IMR-90 (cell line): ENCODE results near the gene MTMR11. TPM values are rescaled to one million over a fixed set of nuclear protein-coding genes. Genes with fewer than 3 reads are reported as not detected.
A peak's percentile ranks its signal among the peaks of the same experiment; 100 is the strongest.

Experiments used
- ATAC-seq: fragments of 200-7000 bp; cut with Tn5 transposase; 2 replicates; pipeline ENCODE4 v1.9.1; 2020; ENCODE audit warnings: low read depth, mild to moderate bottlenecking, moderate library complexity
- BruUV-seq: library from RNA; stranded (reverse); fragments of 400-500 nt; replicated peaks from 2 replicates; lab custom pipeline; 2021; lab: Mats Ljungman, UMichigan
- CTCF ChIA-PET: fragments of 300-600 bp; formaldehyde crosslinking; extraction: SDS; loops from one replicate; lab custom pipeline; 2021; ENCODE audit warnings: antibody characterized with exemption; lab: Yijun Ruan, JAX
- POLR2A ChIA-PET: fragments of 300-600 bp; sonication (Branson Sonifier 250); formaldehyde crosslinking; loops from one replicate; lab custom pipeline; 2022; ENCODE audit warnings: antibody characterized with exemption; ENCODE audit not compliant: unreplicated experiment; lab: Charles Lee
- DNase-seq: peaks from one replicate; pipeline ENCODE4 v3.0.0; 2013
- H2AFZ ChIP-seq: replicated peaks from 2 replicates; pipeline ENCODE3; 2013; ENCODE audit warnings: low read length, mild to moderate bottlenecking; ENCODE audit not compliant: poor library complexity
- H2AK5ac ChIP-seq: 2 replicates; pipeline ENCODE4 v1.6.1; 2013; ENCODE audit warnings: low read depth, low read length, inconsistent platforms
- H2AK9ac ChIP-seq: replicated peaks from 2 replicates; pipeline ENCODE3; 2013; ENCODE audit warnings: mild to moderate bottlenecking, low read depth, low read length, moderate library complexity; ENCODE audit not compliant: poor library complexity
- H2BK120ac ChIP-seq: 2 replicates; pipeline ENCODE4 v1.6.1; 2013; ENCODE audit warnings: low read depth, low read length, inconsistent platforms
- H2BK15ac ChIP-seq: 3 replicates; pipeline ENCODE4 v1.6.1; 2013; ENCODE audit warnings: low read depth, low read length, inconsistent platforms
- H2BK20ac ChIP-seq: 2 replicates; pipeline ENCODE4 v1.6.1; 2013; ENCODE audit warnings: low read depth, mild to moderate bottlenecking, inconsistent platforms, low read length, moderate library complexity
- H2BK5ac ChIP-seq: 2 replicates; pipeline ENCODE4 v1.6.1; 2013; ENCODE audit warnings: mild to moderate bottlenecking, low read depth, low read length, inconsistent platforms; ENCODE audit not compliant: poor library complexity, severe bottlenecking
- H3K14ac ChIP-seq: replicated peaks from 2 replicates; pipeline ENCODE4 v1.6.1; 2013; ENCODE audit warnings: low read depth, low read length, inconsistent platforms
- H3K18ac ChIP-seq: 2 replicates; pipeline ENCODE4 v1.6.1; 2013; ENCODE audit warnings: low read depth, low read length, control low read depth
- H3K23ac ChIP-seq: 2 replicates; pipeline ENCODE4 v1.6.1; 2013; ENCODE audit warnings: low read depth, low read length, inconsistent platforms
- H3K27ac ChIP-seq: 2 replicates; pipeline ENCODE4 v1.5.1; 2013; ENCODE audit warnings: mild to moderate bottlenecking, control low read depth, low read length; ENCODE audit not compliant: insufficient read depth
- H3K27me3 ChIP-seq: 2 replicates; pipeline ENCODE4 v1.6.1; 2013; ENCODE audit warnings: low read length; ENCODE audit not compliant: control insufficient read depth, insufficient read depth
- H3K36me3 ChIP-seq: 2 replicates; pipeline ENCODE4 v1.6.1; 2013; ENCODE audit warnings: low read length, mixed read lengths; ENCODE audit not compliant: control insufficient read depth, insufficient read depth
- H3K4ac ChIP-seq: 2 replicates; pipeline ENCODE4 v1.6.1; 2013; ENCODE audit warnings: low read depth, low read length, inconsistent platforms
- H3K4me1 ChIP-seq: 2 replicates; pipeline ENCODE4 v1.6.1; 2013; ENCODE audit warnings: low read length, mixed read lengths; ENCODE audit not compliant: control insufficient read depth, insufficient read depth
- H3K4me2 ChIP-seq: 2 replicates; pipeline ENCODE4 v1.6.1; 2013; ENCODE audit warnings: low read depth, mild to moderate bottlenecking, control low read depth, low read length, moderate library complexity
- H3K4me3 ChIP-seq: 2 replicates; pipeline ENCODE4 v1.5.1; 2013; ENCODE audit warnings: low read depth, mild to moderate bottlenecking, control low read depth, low read length, moderate library complexity; ENCODE audit not compliant: insufficient read depth
- H3K56ac ChIP-seq: 2 replicates; pipeline ENCODE4 v1.6.1; 2013; ENCODE audit warnings: low read length, inconsistent platforms; ENCODE audit not compliant: insufficient read depth; ENCODE audit errors: extremely low read depth
- H3K79me1 ChIP-seq, 2 experiments: 2 replicates each; pipeline ENCODE4 v1.6.1; 2013; ENCODE audit warnings: low read length in 2 of 2, inconsistent platforms in 1 of 2, low read depth in 1 of 2
- H3K9ac ChIP-seq: 2 replicates; pipeline ENCODE4 v1.6.1; 2013; ENCODE audit warnings: low read depth, low read length, control low read depth
- H3K9me1 ChIP-seq: 2 replicates; pipeline ENCODE4 v1.6.1; 2013; ENCODE audit warnings: low read length, inconsistent platforms; ENCODE audit not compliant: insufficient read depth
- H3K9me3 ChIP-seq: 2 replicates; pipeline ENCODE4 v1.6.1; 2013; ENCODE audit warnings: low read length; ENCODE audit not compliant: control insufficient read depth, insufficient read depth
- H4K20me1 ChIP-seq: 2 replicates; pipeline ENCODE4 v1.6.1; 2013; ENCODE audit warnings: low read length, inconsistent platforms; ENCODE audit not compliant: insufficient read depth
- H4K5ac ChIP-seq: 2 replicates; pipeline ENCODE4 v1.6.1; 2013; ENCODE audit warnings: mild to moderate bottlenecking, low read depth, low read length, control low read depth
- H4K8ac ChIP-seq, 2 experiments: 2 replicates each; pipeline ENCODE4 v1.6.1; 2013; ENCODE audit warnings: low read depth in 2 of 2, low read length in 2 of 2, control low read depth in 1 of 2, inconsistent platforms in 1 of 2
- H4K91ac ChIP-seq: 2 replicates; pipeline ENCODE4 v1.6.1; 2013; ENCODE audit warnings: low read depth, low read length, inconsistent platforms; ENCODE audit not compliant: insufficient read depth
- BHLHE40 ChIP-seq: fragments of 150-350 bp; IDR thresholded peaks from 2 replicates; pipeline ENCODE4 v1.6.1; 2016; ENCODE audit warnings: mild to moderate bottlenecking, low read depth, low read length
- CEBPB ChIP-seq: IDR thresholded peaks from 2 replicates; pipeline ENCODE4 v1.6.1; 2012; ENCODE audit warnings: low read depth, low read length, improper control_type of control experiment
- CHD1 ChIP-seq: IDR thresholded peaks from 2 replicates; pipeline ENCODE4 v1.6.1; 2012; ENCODE audit warnings: low read depth, low read length, improper control_type of control experiment
- ELK1 ChIP-seq: fragments of 150-350 bp; IDR thresholded peaks from 2 replicates; pipeline ENCODE4 v1.6.1; 2016; ENCODE audit warnings: low read depth, mild to moderate bottlenecking, low read length, moderate library complexity, borderline replicate concordance
- FOS ChIP-seq: fragments of 150-350 bp; IDR thresholded peaks from 2 replicates; pipeline ENCODE4 v1.6.1; 2016; ENCODE audit warnings: low read depth, low read length
- MAFK ChIP-seq: IDR thresholded peaks from 2 replicates; pipeline ENCODE4 v1.6.1; 2012; ENCODE audit warnings: low read depth, low read length, improper control_type of control experiment
- MAZ ChIP-seq: IDR thresholded peaks from 2 replicates; pipeline ENCODE4 v1.6.1; 2012; ENCODE audit warnings: low read depth, mild to moderate bottlenecking, low read length, improper control_type of control experiment, moderate library complexity, borderline replicate concordance
- MXI1 ChIP-seq: IDR thresholded peaks from 2 replicates; pipeline ENCODE4 v1.6.1; 2012; ENCODE audit warnings: low read depth, mild to moderate bottlenecking, low read length, moderate library complexity, borderline replicate concordance
- NFE2L2 ChIP-seq: fragments of 150-350 bp; IDR thresholded peaks from 2 replicates; pipeline ENCODE4 v1.6.1; 2016; ENCODE audit warnings: low read depth, mild to moderate bottlenecking, low read length
- POLR2A ChIP-seq: IDR thresholded peaks from 2 replicates; pipeline ENCODE4 v1.6.1; 2012; ENCODE audit warnings: mild to moderate bottlenecking, low read depth, low read length
- RAD21 ChIP-seq: IDR thresholded peaks from 2 replicates; pipeline ENCODE4 v1.6.1; 2012; ENCODE audit warnings: low read length, improper control_type of control experiment
- RCOR1 ChIP-seq: IDR thresholded peaks from 2 replicates; pipeline ENCODE4 v1.6.1; 2012; ENCODE audit warnings: mild to moderate bottlenecking, low read length, improper control_type of control experiment; ENCODE audit not compliant: insufficient replicate concordance
- RFX5 ChIP-seq: IDR thresholded peaks from 2 replicates; pipeline ENCODE4 v1.8.0; 2012; ENCODE audit warnings: low read depth, mild to moderate bottlenecking, low read length, moderate library complexity
- SMC3 ChIP-seq: fragments of 150-350 bp; IDR thresholded peaks from 2 replicates; pipeline ENCODE4 v1.6.1; 2016; ENCODE audit warnings: low read depth, mild to moderate bottlenecking, antibody characterized with exemption, low read length, moderate library complexity
- WGBS, 2 experiments: methylation state at CpG; one replicate each; pipeline versions ENCODE4 v1.1.5 to v1.1.7; 2013; ENCODE audit warnings: missing lambda C conversion rate in 2 of 2; ENCODE audit not compliant: insufficient read length in 1 of 2; ENCODE audit errors: extremely low coverage in 2 of 2; 5-methylcytosine and 5-hydroxymethylcytosine counted together
- dilution Hi-C: fragments of 300-500 bp; cut with HindIII; formaldehyde crosslinking; loops from one replicate; pipeline ENCODE4 v1.14.3; 2018; ENCODE audit warnings: low sequenced_read_pairs; ENCODE audit not compliant: unreplicated experiment
- in situ Hi-C: fragments of 300-500 bp; cut with MboI; formaldehyde crosslinking; loops from 3 replicates; pipeline ENCODE4 v1.14.3; 2019; ENCODE audit warnings: low sequenced_read_pairs, inconsistent platforms, mixed read lengths
- intact Hi-C: fragments of 100-400 bp; cut with micrococcal nuclease; formaldehyde crosslinking; loops from 2 replicates; pipeline ENCODE4 v1.10.0; 2022
- polyA plus RNA-seq, 3 experiments: library from polyadenylated mRNA; depleted of rRNA; stranded (reverse); fragments of >200 nt; gene quantifications; 2 replicates each; pipeline ENCODE4 v1.2.3, GENCODE V29; 2012; ENCODE audit warnings: low replicate concordance in 1 of 3
- total RNA-seq: library from RNA; depleted of rRNA; stranded (reverse); fragments of >200 nt; gene quantifications from 2 replicates; pipeline ENCODE4 v1.2.3, GENCODE V29; 2012
- TF ChIP-seq, protein P1 (sequence below): conservative IDR thresholded peaks from 2 replicates; pipeline ENCODE4 v1.5.1; 2012; ENCODE audit warnings: mild to moderate bottlenecking, low read depth, low read length, improper control_type of control experiment
- TF ChIP-seq, protein P2 (sequence below): fragments of 150-350 bp; IDR thresholded peaks from 2 replicates; pipeline ENCODE4 v1.6.1; 2017; ENCODE audit warnings: mild to moderate bottlenecking, antibody characterized with exemption, low read length, low read depth

The MTMR11 gene
- total and polyA plus RNA-seq, 2 of the 4 experiments (the other 2 are of a cell fraction) = 2.0 to 14.6 TPM

DNA sequence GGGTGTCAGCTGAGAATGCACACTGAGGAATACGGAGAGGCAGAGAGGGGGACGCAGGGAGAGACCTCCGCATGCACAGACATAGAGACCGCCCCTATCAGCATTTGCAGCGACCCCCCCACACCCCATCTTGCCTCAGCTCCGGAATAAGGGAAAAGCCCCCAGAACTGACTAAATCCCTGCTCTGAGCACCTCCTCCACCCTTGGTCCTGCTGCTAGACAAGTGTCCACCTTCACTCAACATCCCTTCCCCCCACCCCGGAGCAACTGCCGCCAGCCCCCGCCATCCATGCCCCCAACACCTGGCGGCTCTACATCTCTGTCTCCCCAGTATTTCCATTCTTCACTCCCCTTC lies 19.8 kb downstream of the MTMR11 start:
- H2AFZ ChIP-seq = peak overlapping the region; percentile 99
- 0 out of 2 replicates have a peak overlapping the region, but pooled peaks have one; percentile 45 for H3K14ac ChIP-seq
- intact Hi-C loops = no loop called here
- H3K36me3 ChIP-seq = peaks cover 10% of the 10 kb centered on the region
- peaks cover 19% of the 10 kb centered on the region for H3K9me1 ChIP-seq
- H3K9ac ChIP-seq = peak overlapping the region; percentile 92; the same call in 1 of the 2 replicates
- dilution Hi-C loops = no loop called here
- H3K4ac ChIP-seq = peak overlapping the region; percentile 82; the same call in 1 of the 2 replicates
- ChIA-PET POLR2A (interaction anchor here (0.6 kb wide), 1 partner anchor 8 kb away, joined by 5 read pairs; no protein-coding TSS in a partner anchor), CTCF (no interaction called here)
- in situ Hi-C loops = no loop called here
- H2BK20ac ChIP-seq = no peak overlapping the region
- H3K27me3 ChIP-seq = no peaks in the 10 kb centered on the region
- H3K79me1 ChIP-seq = peaks cover 5 to 30% of the 10 kb centered on the region in 2 experiments; a peak in 3 of 4 replicates
- H3K9me3 ChIP-seq = no peaks in the 10 kb centered on the region
- ATAC-seq (no peak), DNase-seq (no peak)
- H4K20me1 ChIP-seq = no peaks in the 10 kb centered on the region
- peak overlapping the region; percentile 97 for H2AK9ac ChIP-seq
- peak overlapping the region in 1 of 2 experiments; percentile 25; a peak in 1 of 4 replicates for H4K8ac ChIP-seq
- H2AK5ac ChIP-seq = peak overlapping the region; percentile 95
- no peak overlapping the region for H3K27ac ChIP-seq
- no peak for TF ChIP-seq MAZ
- TF ChIP-seq NFE2L2 = no peak
- TF ChIP-seq POLR2A = no peak
- TF ChIP-seq RCOR1 = no peak
- no peak for TF ChIP-seq MXI1
- TF ChIP-seq SMC3 = no peak
- no peak for TF ChIP-seq CHD1
- TF ChIP-seq RFX5 = no peak
- no peak for TF ChIP-seq MAFK
- no peak for TF ChIP-seq BHLHE40
- no peak for TF ChIP-seq FOS
- TF ChIP-seq, protein P1, sequence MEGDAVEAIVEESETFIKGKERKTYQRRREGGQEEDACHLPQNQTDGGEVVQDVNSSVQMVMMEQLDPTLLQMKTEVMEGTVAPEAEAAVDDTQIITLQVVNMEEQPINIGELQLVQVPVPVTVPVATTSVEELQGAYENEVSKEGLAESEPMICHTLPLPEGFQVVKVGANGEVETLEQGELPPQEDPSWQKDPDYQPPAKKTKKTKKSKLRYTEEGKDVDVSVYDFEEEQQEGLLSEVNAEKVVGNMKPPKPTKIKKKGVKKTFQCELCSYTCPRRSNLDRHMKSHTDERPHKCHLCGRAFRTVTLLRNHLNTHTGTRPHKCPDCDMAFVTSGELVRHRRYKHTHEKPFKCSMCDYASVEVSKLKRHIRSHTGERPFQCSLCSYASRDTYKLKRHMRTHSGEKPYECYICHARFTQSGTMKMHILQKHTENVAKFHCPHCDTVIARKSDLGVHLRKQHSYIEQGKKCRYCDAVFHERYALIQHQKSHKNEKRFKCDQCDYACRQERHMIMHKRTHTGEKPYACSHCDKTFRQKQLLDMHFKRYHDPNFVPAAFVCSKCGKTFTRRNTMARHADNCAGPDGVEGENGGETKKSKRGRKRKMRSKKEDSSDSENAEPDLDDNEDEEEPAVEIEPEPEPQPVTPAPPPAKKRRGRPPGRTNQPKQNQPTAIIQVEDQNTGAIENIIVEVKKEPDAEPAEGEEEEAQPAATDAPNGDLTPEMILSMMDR = no peak
- no peak for TF ChIP-seq CEBPB
- TF ChIP-seq RAD21 = no peak
- TF ChIP-seq, protein P2, sequence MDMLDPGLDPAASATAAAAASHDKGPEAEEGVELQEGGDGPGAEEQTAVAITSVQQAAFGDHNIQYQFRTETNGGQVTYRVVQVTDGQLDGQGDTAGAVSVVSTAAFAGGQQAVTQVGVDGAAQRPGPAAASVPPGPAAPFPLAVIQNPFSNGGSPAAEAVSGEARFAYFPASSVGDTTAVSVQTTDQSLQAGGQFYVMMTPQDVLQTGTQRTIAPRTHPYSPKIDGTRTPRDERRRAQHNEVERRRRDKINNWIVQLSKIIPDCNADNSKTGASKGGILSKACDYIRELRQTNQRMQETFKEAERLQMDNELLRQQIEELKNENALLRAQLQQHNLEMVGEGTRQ = no peak
- no peak for TF ChIP-seq ELK1
- H3K56ac ChIP-seq = no peak overlapping the region
- peak overlapping the region; percentile 90; the same call in 1 of the 2 replicates for H3K23ac ChIP-seq
- H4K5ac ChIP-seq = no peak overlapping the region
- H3K4me1 ChIP-seq = peaks cover 12% of the 10 kb centered on the region
- H2BK5ac ChIP-seq = no peak overlapping the region
- H3K4me3 ChIP-seq = peak overlapping the region; percentile 98
- no peak overlapping the region for H2BK15ac ChIP-seq
- no TSS peak for BruUV-seq
- no peak overlapping the region for H3K18ac ChIP-seq
- WGBS, 2 experiments = 0% methylated on average over 1 of the region's 10 CpGs; no CpG with 5 or more reads in 1 of the 2 experiments
- peak overlapping the region; percentile 100 for H3K4me2 ChIP-seq
- H4K91ac ChIP-seq = no peak overlapping the region
- no peak overlapping the region for H2BK120ac ChIP-seq
